ENCODE measurements around the gene FBLN1. TPM values are rescaled to one million over a fixed set of nuclear protein-coding genes. Genes with fewer than 3 reads are reported as not detected.

The FBLN1 gene
- total and polyA plus RNA-seq, 2 donors (not counting 3 experiments of a cell fraction or from before 2014, with no cell fraction given): 1.2 to 4.0 TPM

DNA sequence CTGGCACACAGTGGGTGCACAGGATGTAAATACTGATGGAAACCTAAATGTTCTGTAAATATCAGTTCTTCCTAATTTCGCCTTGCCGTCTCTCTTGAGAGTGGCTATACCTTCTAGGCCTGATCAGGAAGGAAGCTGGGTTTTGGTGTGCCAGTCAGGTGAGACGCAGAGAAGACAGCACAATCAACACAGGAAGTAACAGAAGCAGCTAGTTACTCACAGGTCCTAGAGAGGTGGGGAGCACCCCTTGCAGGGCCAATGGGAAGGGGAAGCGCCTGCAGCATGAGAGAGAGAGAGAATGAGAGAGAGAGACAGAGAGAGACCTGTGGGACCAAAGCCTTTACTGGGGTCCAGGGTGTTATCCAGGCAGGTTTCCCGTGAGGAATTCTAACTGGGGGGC lies 80.8 kb downstream of the FBLN1 start:
- no peaks in the 10 kb centered on the region for H3K36me3 ChIP-seq (ENCODE audit: control insufficient read depth in 2 of 2, extremely low read depth in 1 of 2, insufficient read depth in 2 of 2, low read length in 2 of 2)
- DNase-seq (ENCODE audit: low read depth, low spot score): no peak
- no peak for FAIRE-seq
- no peak overlapping the region for H3K27ac ChIP-seq (ENCODE audit: insufficient read depth, low read depth, low read length)
- no peak overlapping the region for H3K4me2 ChIP-seq (ENCODE audit: insufficient read depth, low read length)
- dilution Hi-C loops (cut with MboI; ENCODE audit: extremely low pct_ligation_motif_present, low sequenced_read_pairs): no loop called here
- no peaks in the 10 kb centered on the region for H3K4me1 ChIP-seq (ENCODE audit: control insufficient read depth, extremely low read depth, insufficient read depth, low read length)
- H3K9me1 ChIP-seq (replicated peaks; ENCODE audit: control insufficient read depth, extremely low read depth, insufficient read depth, low read length): no peaks in the 10 kb centered on the region
- intact Hi-C loops (cut with micrococcal nuclease): no loop called here
- CTCF ChIA-PET: interaction anchor here (0.9 to 1.0 kb wide), 2 partner anchors 8 to 280 kb away, joined by 3 read pairs; no protein-coding TSS in a partner anchor
- H3K9me3 ChIP-seq (replicated peaks; ENCODE audit: control insufficient read depth, insufficient read depth, low read length): no peaks in the 10 kb centered on the region
- no peak overlapping the region for H2AFZ ChIP-seq (ENCODE audit: low read depth, low read length)
- H3K27me3 ChIP-seq (ENCODE audit: control insufficient read depth in 2 of 2, insufficient read depth in 2 of 2, low read length in 2 of 2): peaks cover 0 to 2% of the 10 kb centered on the region in 2 experiments
- no peaks in the 10 kb centered on the region for H3K79me2 ChIP-seq (ENCODE audit: control insufficient read depth, insufficient read depth, low read length)
- no TSS peak for BruUV-seq (replicated peaks)
- H3K9ac ChIP-seq (replicated peaks; ENCODE audit: extremely low read depth, insufficient read depth, low read length): no peak overlapping the region
- H4K20me1 ChIP-seq (replicated peaks; ENCODE audit: control insufficient read depth, extremely low read depth, insufficient read depth, low read length): no peaks in the 10 kb centered on the region
- POLR2A ChIA-PET: no interaction called here
- TF ChIP-seq POLR2A (IDR thresholded peaks at IDR 0.05; ENCODE audit: low read depth, low read length) (no peak), POLR2AphosphoS5 (IDR thresholded peaks at IDR 0.05; ENCODE audit: insufficient read depth, low read depth, low read length) (no peak), JUN (IDR thresholded peaks at IDR 0.05; ENCODE audit: borderline replicate concordance, insufficient read depth, insufficient read length, low read depth) (no peak), CTCF (IDR thresholded peaks at IDR 0.05; ENCODE audit: extremely low read depth in 1 of 2, insufficient read depth in 1 of 2, low read depth in 1 of 2, low read length in 2 of 2) (no peak), MYC (IDR thresholded peaks at IDR 0.05; ENCODE audit: low read depth, low read length) (no peak), FOS (IDR thresholded peaks at IDR 0.05; ENCODE audit: borderline replicate concordance, insufficient read depth, low read length) (no peak), GATA2 (IDR thresholded peaks at IDR 0.05; ENCODE audit: insufficient read depth, insufficient read length, low read depth, low read length) (no peak), EZH2 (IDR thresholded peaks at IDR 0.05; ENCODE audit: borderline replicate concordance, low read depth, low read length, severe bottlenecking) (no peak)
- TF ChIP-seq, protein P1, sequence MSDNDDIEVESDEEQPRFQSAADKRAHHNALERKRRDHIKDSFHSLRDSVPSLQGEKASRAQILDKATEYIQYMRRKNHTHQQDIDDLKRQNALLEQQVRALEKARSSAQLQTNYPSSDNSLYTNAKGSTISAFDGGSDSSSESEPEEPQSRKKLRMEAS (IDR thresholded peaks at IDR 0.05; ENCODE audit: insufficient read depth, insufficient read length): no peak
- no peak overlapping the region for H3K4me3 ChIP-seq (replicated peaks in 1 of 3; ENCODE audit: insufficient read depth in 1 of 3, low read depth in 1 of 3, low read length in 3 of 3)

Measured in endothelial cell of umbilical vein (primary cell).